Neural cell (in vitro differentiated cells): ENCODE results near the gene PRM1.

ENCODE experiments used
- CTCF ChIP-seq: fragments of 450-650 bp; IDR thresholded peaks from 2 replicates; pipeline ENCODE4 v1.5.1; 2014; ENCODE audit warnings: antibody characterized with exemption, mild to moderate bottlenecking, moderate library complexity; ENCODE audit not compliant: poor library complexity, severe bottlenecking
- EP300 ChIP-seq: fragments of 450-650 bp; conservative IDR thresholded peaks from 2 replicates; pipeline ENCODE4 v1.6.1; 2014; ENCODE audit warnings: antibody characterized with exemption, mild to moderate bottlenecking, moderate library complexity; ENCODE audit not compliant: poor library complexity, severe bottlenecking
- EZH2 ChIP-seq: fragments of 200-600, 300-800 bp; shearing (Covaris generic), sonication (generic); IDR thresholded peaks from 2 replicates; pipeline ENCODE4 v1.6.1; 2014; ENCODE audit warnings: antibody characterized with exemption, low read length, borderline replicate concordance, mild to moderate bottlenecking; ENCODE audit not compliant: insufficient read depth, poor library complexity, severe bottlenecking
- MXI1 ChIP-seq: fragments of 450-650 bp; conservative IDR thresholded peaks from 2 replicates; pipeline ENCODE4 v1.6.1; 2014; ENCODE audit warnings: antibody characterized with exemption, mild to moderate bottlenecking; ENCODE audit not compliant: poor library complexity, severe bottlenecking
- POLR2AphosphoS5 ChIP-seq: IDR thresholded peaks from 2 replicates; pipeline ENCODE4 v1.6.1; 2012
- TAF1 ChIP-seq: IDR thresholded peaks from 2 replicates; pipeline ENCODE4 v1.6.1; 2012; ENCODE audit warnings: low read depth

GRCh38 chr16:11262915-11263314, 18.2 kb downstream of the PRM1 start:
- TF ChIP-seq CTCF (no peak), EZH2 (no peak), POLR2AphosphoS5 (no peak), MXI1 (no peak), TAF1 (no peak), EP300 (no peak)
